Testis (tissue), 3 donors: ENCODE data around the gene KCNH4. TPM values are rescaled to one million over a fixed set of nuclear protein-coding genes. Genes with fewer than 3 reads are reported as not detected.
"Not testable (repeated sequence)": the region's sequence is repeated elsewhere in the genome, so short reads cannot be mapped to it uniquely, and the experiment has no call there.

Experiments
- DNase-seq: peaks from one replicate; pipeline ENCODE4 v3.0.0-alpha.2; 2019
- H3K27ac ChIP-seq, 2 donors: fragments of 200-600 bp; sonication (generic); one replicate each; pipeline ENCODE4 v1.5.1; 2019
- H3K27me3 ChIP-seq: fragments of 200-600 bp; sonication (generic); one replicate; pipeline ENCODE4 v1.5.1; 2019
- H3K36me3 ChIP-seq: fragments of 200-600 bp; sonication (generic); one replicate; pipeline ENCODE4 v1.5.1; 2017; ENCODE audit warnings: low read depth; ENCODE audit errors: missing control alignments
- H3K4me1 ChIP-seq: fragments of 200-600 bp; sonication (generic); one replicate; pipeline ENCODE4 v1.5.1; 2019
- H3K4me3 ChIP-seq, 2 donors: fragments of 200-600 bp; sonication (generic); one replicate each; pipeline ENCODE4 v1.5.1; 2017 to 2019
- H3K9me3 ChIP-seq: fragments of 200-600 bp; sonication (generic); one replicate; pipeline ENCODE4 v1.5.1; 2017
- POLR2A ChIP-seq: fragments of 450-650 bp; IDR thresholded peaks from one replicate; pipeline ENCODE4 v1.6.1; 2017; ENCODE audit warnings: antibody characterized with exemption, mild to moderate bottlenecking, moderate library complexity
- WGBS, 2 donors: methylation state at CpG; one replicate each; pipeline ENCODE4 v1.1.5; 2018; 5-methylcytosine and 5-hydroxymethylcytosine counted together
- intact Hi-C: fragments of 100-400 bp; cut with DNase I; formaldehyde crosslinking; loops from one replicate; pipeline ENCODE4 v1.15.1; 2023; ENCODE audit warnings: low total_unique reads
- polyA plus RNA-seq: library from polyadenylated mRNA; stranded (reverse); fragments of 350-450 nt; fragmentation: Illumina TruSeq; extraction: RNeasy Lipid Tissue Mini Kit (QIAGEN cat#74804); gene quantifications from one replicate; pipeline ENCODE4 v1.2.3, GENCODE V29; 2014; ENCODE audit warnings: low read depth, low replicate concordance; ENCODE audit not compliant: insufficient read depth
- total RNA-seq, 2 donors: library from RNA; depleted of rRNA; stranded (reverse); fragments of >200 nt; gene quantifications; one replicate each; pipeline ENCODE4 v1.2.3, GENCODE V29; 2016
- TF ChIP-seq, protein P1 (sequence below), 3 experiments: fragments of 450-650 bp in 2 of 3; fragments of 200-600 bp in 1 of 3; sonication (generic) in 1 of 3; IDR thresholded peaks; one replicate each; pipeline ENCODE4 v1.5.1; 2016 to 2019; ENCODE audit warnings: antibody characterized with exemption in 3 of 3, mild to moderate bottlenecking in 2 of 3, moderate library complexity in 1 of 3

Gene KCNH4
- total and polyA plus RNA-seq, 3 donors from 2014 or later, result 0.24 to 0.56 (median 0.42) TPM

DNA sequence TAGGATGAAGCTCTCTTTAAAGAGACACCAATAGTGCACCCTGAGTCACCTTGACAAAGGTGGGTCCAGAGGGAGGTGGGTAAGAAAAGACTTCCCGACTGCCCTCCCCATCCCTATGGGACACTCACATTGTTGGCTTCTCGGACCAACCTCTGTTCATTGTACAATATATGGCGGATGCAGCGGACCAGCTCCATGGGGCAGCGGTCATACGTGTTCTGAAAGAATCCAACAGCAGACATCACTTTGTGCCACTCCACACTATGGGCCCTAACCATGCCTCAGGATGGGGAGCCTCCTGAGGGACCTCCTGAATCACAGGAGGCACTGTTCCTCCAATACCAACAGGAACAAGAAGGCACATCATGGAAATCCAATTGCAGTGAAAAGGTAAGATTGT is 43.7 kb upstream of the KCNH4 start:
- DNase-seq, result no peak
- H3K4me3 ChIP-seq, result no peak overlapping the region
- peaks cover 9% of the 10 kb centered on the region for H3K4me1 ChIP-seq
- whole genome bisulfite sequencing, 2 donors, result 90 to 100% methylated on average over 6 of the region's 6 CpGs
- no peaks in the 10 kb centered on the region for H3K36me3 ChIP-seq
- intact Hi-C loops, result no loop called here
- no peak overlapping the region for H3K27ac ChIP-seq
- H3K9me3 ChIP-seq, result no peaks in the 10 kb centered on the region
- no peaks in the 10 kb centered on the region for H3K27me3 ChIP-seq
- TF ChIP-seq, protein P1, sequence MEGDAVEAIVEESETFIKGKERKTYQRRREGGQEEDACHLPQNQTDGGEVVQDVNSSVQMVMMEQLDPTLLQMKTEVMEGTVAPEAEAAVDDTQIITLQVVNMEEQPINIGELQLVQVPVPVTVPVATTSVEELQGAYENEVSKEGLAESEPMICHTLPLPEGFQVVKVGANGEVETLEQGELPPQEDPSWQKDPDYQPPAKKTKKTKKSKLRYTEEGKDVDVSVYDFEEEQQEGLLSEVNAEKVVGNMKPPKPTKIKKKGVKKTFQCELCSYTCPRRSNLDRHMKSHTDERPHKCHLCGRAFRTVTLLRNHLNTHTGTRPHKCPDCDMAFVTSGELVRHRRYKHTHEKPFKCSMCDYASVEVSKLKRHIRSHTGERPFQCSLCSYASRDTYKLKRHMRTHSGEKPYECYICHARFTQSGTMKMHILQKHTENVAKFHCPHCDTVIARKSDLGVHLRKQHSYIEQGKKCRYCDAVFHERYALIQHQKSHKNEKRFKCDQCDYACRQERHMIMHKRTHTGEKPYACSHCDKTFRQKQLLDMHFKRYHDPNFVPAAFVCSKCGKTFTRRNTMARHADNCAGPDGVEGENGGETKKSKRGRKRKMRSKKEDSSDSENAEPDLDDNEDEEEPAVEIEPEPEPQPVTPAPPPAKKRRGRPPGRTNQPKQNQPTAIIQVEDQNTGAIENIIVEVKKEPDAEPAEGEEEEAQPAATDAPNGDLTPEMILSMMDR (IDR thresholded peaks at IDR 0.05), result no peak
- no peak for TF ChIP-seq POLR2A

DNA sequence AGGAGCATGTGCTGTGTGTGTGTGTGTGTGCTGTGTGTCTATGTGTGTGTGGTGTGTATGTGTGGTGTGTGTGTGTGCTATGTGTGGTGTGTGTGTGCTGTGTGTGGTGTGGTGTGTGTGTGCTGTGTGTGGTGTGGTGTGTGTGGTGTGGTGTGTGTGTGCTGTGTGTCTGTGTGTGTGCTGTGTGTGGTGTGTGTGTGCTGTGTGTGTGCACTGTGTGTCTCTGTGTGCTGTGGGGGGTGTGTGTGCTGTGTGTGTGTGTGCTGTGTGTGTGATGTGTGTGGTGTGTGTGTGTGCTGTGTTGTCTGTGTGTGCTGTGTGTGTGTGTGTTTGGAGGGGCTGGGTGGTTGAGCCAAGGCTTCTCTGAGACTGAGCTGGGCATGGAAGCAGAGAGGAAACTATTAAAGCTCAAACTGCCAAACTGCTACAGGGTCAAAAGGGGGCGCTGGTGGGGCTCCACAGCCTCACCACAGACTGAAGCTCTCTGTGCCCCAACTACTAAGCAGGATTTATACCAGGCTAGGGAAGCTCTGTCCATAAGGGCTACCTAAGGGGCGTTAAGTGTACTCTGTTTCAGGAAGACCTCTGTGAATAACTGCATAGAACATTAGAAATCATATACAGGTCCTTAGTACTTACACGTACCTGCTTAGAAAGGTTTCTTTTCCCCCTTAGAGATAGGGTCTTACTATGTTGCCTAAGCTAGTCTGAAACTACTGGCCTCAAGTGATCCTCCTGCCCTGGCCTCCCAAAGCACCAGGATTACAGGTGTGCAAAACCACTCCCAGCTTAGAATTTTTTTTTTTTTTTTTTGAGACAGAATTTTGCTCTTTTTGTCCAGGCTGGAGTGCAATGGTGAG is 41.2 kb upstream of the KCNH4 start:
- WGBS, 2 donors, result 74 to 76% methylated on average over 2 to 3 of the region's 3 CpGs
- H3K36me3 ChIP-seq, result no peaks in the 10 kb centered on the region
- DNase-seq, result peak; percentile 53
- H3K27ac ChIP-seq, result no peak overlapping the region
- H3K4me1 ChIP-seq, result no peaks in the 10 kb centered on the region
- no peaks in the 10 kb centered on the region for H3K27me3 ChIP-seq
- no peak overlapping the region for H3K4me3 ChIP-seq
- TF ChIP-seq, protein P1 (IDR thresholded peaks at IDR 0.05), result peak; percentile 21 to 43 (median 42)
- no peak for TF ChIP-seq POLR2A
- intact Hi-C loops, result no loop called here
- no peaks in the 10 kb centered on the region for H3K9me3 ChIP-seq

DNA sequence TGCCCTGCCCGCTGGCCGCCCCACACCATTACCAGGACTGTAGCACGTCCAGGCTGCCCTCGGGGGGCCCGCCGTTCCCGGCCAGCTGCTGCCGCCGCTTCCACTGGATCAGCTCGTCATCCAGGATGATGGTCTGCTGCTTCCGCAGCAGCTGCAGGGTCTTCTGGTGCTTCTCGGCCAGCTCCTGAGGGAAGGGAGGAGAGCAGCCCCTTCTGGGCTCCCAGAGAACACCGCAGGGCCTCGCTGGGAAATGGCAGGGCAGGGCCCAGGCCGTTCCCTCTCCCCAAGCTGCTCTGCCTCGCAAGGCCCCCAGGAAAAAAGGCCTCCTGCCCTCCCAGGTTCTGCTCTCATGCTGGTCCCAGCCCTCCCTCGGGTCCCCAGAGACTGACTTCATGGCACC is 38.3 kb upstream of the KCNH4 start:
- H3K9me3 ChIP-seq, H3K27ac ChIP-seq, DNase-seq, H3K4me3 ChIP-seq, H3K27me3 ChIP-seq, intact Hi-C loops, H3K36me3 ChIP-seq: not testable (repeated sequence)
- whole genome bisulfite sequencing, 2 donors, result no CpG with 5 or more reads among the region's 17 CpGs
- H3K4me1 ChIP-seq, result peaks cover 16% of the 10 kb centered on the region

DNA sequence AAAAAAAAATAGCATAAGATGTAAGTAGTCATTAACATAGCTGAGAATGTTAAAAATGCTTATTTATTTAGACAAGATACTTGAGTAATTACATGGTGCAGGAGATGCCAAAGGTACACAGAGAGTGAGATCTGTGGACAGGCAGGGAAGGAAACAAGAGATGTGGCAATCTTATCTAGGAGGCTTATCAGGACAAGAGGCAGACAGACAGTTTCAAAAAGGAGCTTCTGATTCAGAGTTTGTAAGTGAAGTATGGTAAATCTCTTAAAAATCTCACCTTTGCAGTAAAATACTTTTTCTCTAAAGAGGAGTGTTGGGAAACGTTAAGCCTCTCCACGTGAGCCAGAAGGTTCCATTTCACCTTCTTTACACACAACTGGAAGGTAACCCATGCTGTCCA is 33.2 kb upstream of the KCNH4 start:
- H3K9me3 ChIP-seq, result no peaks in the 10 kb centered on the region
- no peaks in the 10 kb centered on the region for H3K27me3 ChIP-seq
- H3K4me1 ChIP-seq, result peaks cover 34% of the 10 kb centered on the region
- no peak overlapping the region for H3K4me3 ChIP-seq
- TF ChIP-seq POLR2A, result no peak
- TF ChIP-seq, protein P1 (IDR thresholded peaks at IDR 0.05), result no peak
- intact Hi-C loops, result no loop called here
- DNase-seq, result no peak
- WGBS, 2 donors, result 57 to 72% methylated on average over 2 of the region's 2 CpGs
- H3K27ac ChIP-seq, result peak overlapping the region in 1 of 2 donors; percentile 78
- no peaks in the 10 kb centered on the region for H3K36me3 ChIP-seq

DNA sequence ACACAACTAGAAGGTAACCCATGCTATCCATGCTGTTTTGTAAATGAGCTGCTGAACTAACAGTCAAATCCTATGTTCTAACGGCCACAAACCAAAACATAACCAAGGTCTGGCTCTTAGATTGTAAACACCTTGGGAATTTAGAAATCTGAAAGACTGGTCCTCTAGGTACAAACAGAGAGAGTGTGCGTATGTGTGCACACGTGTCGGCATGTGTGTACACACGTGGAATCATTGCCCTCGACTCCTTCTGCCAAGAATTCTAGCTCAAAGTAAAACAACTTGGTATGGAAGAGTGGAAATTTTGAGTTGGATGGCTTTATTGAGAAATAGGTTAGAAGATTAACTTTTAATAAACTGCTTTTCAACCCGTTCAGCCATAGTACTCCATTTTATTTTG is 31.4 kb upstream of the KCNH4 start:
- no peak for DNase-seq
- Histone ChIP-seq H3K36me3 (no peaks in the 10 kb centered on the region), H3K9me3 (no peaks in the 10 kb centered on the region), H3K27me3 (no peaks in the 10 kb centered on the region), H3K4me3 (no peak overlapping the region), H3K4me1 (peaks cover 34% of the 10 kb centered on the region), H3K27ac (peak overlapping the region; percentile 43 to 78)
- WGBS, 2 donors, result 58 to 66% methylated on average over 7 of the region's 7 CpGs
- TF ChIP-seq, protein P1 (IDR thresholded peaks at IDR 0.05), result no peak
- TF ChIP-seq POLR2A, result no peak
- intact Hi-C loops, result no loop called here

DNA sequence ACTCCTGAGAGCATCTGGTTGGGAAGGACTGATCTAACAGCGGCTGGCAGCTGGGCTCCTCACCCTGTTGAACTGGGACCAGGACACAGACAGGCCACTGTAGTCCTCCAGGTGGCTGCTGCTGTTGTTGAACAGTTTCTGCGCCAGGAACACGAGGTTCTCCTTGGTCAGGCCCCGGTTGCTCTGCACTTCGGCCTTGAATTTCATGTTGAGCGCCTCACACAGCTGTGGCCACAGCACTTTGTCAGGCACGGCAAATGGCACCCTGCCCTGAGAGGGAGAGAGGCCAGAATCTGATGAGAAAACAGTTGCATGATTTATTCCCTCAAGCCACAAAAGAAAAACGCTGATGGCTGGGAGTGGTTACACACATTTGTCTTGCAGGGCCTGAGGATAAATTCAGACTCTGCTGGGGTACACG is 31.0 kb upstream of the KCNH4 start:
- peak overlapping the region; percentile 55 to 78 for H3K27ac ChIP-seq
- H3K9me3 ChIP-seq, intact Hi-C loops, H3K27me3 ChIP-seq, H3K4me3 ChIP-seq, H3K36me3 ChIP-seq: not testable (repeated sequence)
- peaks cover 34% of the 10 kb centered on the region for H3K4me1 ChIP-seq
- WGBS, 2 donors, result 26 to 35% methylated on average over 7 to 9 of the region's 9 CpGs
- peak; percentile 88 for DNase-seq
